Measurements from ENCODE around the gene SEMA4D. TPM values are rescaled to one million over a fixed set of nuclear protein-coding genes. Genes with fewer than 3 reads are reported as not detected.

SEMA4D gene
- total and polyA plus RNA-seq, 2 of the 13 experiments (the other 11 are each of a cell fraction or from before 2014, with no cell fraction given) = 0.13 to 0.16 TPM

- H3K36me3 ChIP-seq (replicated peaks in 1 of 2; ENCODE audit: control insufficient read depth in 1 of 2, insufficient read depth in 2 of 2, low read length in 2 of 2) = no peaks in the 10 kb centered on the region
- H3K4me1 ChIP-seq (ENCODE audit: insufficient read depth, low read length) = no peaks in the 10 kb centered on the region
- 62% methylated on average over 9 of the region's 9 CpGs for WGBS (ENCODE audit: low lambda C conversion rate)
- H4K20me1 ChIP-seq (ENCODE audit: insufficient read depth, low read length) = no peaks in the 10 kb centered on the region
- in situ Hi-C loops (cut with HindIII; ENCODE audit: extremely low pct_ligation_motif_present, low pct_unique_long_range_greater_than_20kb) (no loop called here), intact Hi-C loops (cut with micrococcal nuclease; ENCODE audit: unreplicated experiment) (no loop called here)
- ATAC-seq (no peak), DNase-seq (ENCODE audit: low spot score) (no peak), FAIRE-seq (no peak)
- no peak overlapping the region for H3K27ac ChIP-seq (ENCODE audit: extremely low read length, insufficient read depth, low read length)
- no peaks in the 10 kb centered on the region for H3K79me2 ChIP-seq (ENCODE audit: insufficient read depth, low read length)
- peaks cover 2 to 26% of the 10 kb centered on the region in 2 experiments; a peak in 3 of 5 replicates for H3K27me3 ChIP-seq (ENCODE audit: control insufficient read depth in 1 of 2, insufficient read depth in 2 of 2, low read length in 2 of 2)
- no TSS peak for BruUV-seq (replicated peaks)
- ChIA-PET POLR2A (no interaction called here), CTCF (ENCODE audit: low intra/inter-chr PET ratio, low total read pairs) (no interaction called here)
- H3K4me2 ChIP-seq (ENCODE audit: low read depth, low read length) = no peak overlapping the region
- TF ChIP-seq MED13 (CRISPR knock-in tag; IDR thresholded peaks at IDR 0.05) = no peak
- no peak overlapping the region for H2AFZ ChIP-seq (ENCODE audit: low read length)
- H3K9ac ChIP-seq (ENCODE audit: insufficient read depth, low read depth, low read length) = no peak overlapping the region
- H3K9me3 ChIP-seq (ENCODE audit: low read length) = no peaks in the 10 kb centered on the region
- no peak overlapping the region for H3K4me3 ChIP-seq (replicated peaks in 1 of 3; ENCODE audit: insufficient read depth in 1 of 3, low read depth in 2 of 3, low read length in 3 of 3)
Observed at GRCh38 chr9:89442501-89442978, 55.4 kb downstream of the SEMA4D start.

- DNase-seq (ENCODE audit: low spot score) (no peak), FAIRE-seq (no peak), ATAC-seq (no peak)
- in situ Hi-C loops (cut with HindIII; ENCODE audit: extremely low pct_ligation_motif_present, low pct_unique_long_range_greater_than_20kb) (no loop called here), intact Hi-C loops (cut with micrococcal nuclease; ENCODE audit: unreplicated experiment) (no loop called here)
- BruUV-seq (replicated peaks) = no TSS peak
- CTCF ChIA-PET (ENCODE audit: low intra/inter-chr PET ratio, low total read pairs) = no interaction called here
- H3K4me2 ChIP-seq (ENCODE audit: low read depth, low read length) = no peak overlapping the region
- TF ChIP-seq ZHX1 (CRISPR knock-in tag; IDR thresholded peaks at IDR 0.05; ENCODE audit: low read depth) (no peak), ZNF563 (CRISPR knock-in tag; IDR thresholded peaks at IDR 0.05) (no peak), HOXD1 (CRISPR knock-in tag; IDR thresholded peaks at IDR 0.05) (no peak), REXO4 (CRISPR knock-in tag; IDR thresholded peaks at IDR 0.05; ENCODE audit: borderline replicate concordance) (no peak), ZNF124 (CRISPR knock-in tag; IDR thresholded peaks at IDR 0.05) (no peak), ZNF629 (CRISPR knock-in tag; conservative IDR thresholded peaks at IDR 0.05) (no peak), MEIS1 (CRISPR knock-in tag; IDR thresholded peaks at IDR 0.05; ENCODE audit: borderline replicate concordance) (no peak), SMAD9 (CRISPR knock-in tag; IDR thresholded peaks at IDR 0.05) (no peak), SP140L (CRISPR knock-in tag; IDR thresholded peaks at IDR 0.05; ENCODE audit: borderline replicate concordance) (no peak), ZNF101 (CRISPR knock-in tag; IDR thresholded peaks at IDR 0.05; ENCODE audit: borderline replicate concordance, low read depth) (no peak), ZNF704 (CRISPR knock-in tag; IDR thresholded peaks at IDR 0.05; ENCODE audit: borderline replicate concordance) (no peak), ZNF235 (CRISPR knock-in tag; IDR thresholded peaks at IDR 0.05; ENCODE audit: borderline replicate concordance) (no peak), ZNF264 (CRISPR knock-in tag; IDR thresholded peaks at IDR 0.05) (no peak)
- H3K36me3 ChIP-seq (replicated peaks in 1 of 2; ENCODE audit: control insufficient read depth in 1 of 2, insufficient read depth in 2 of 2, low read length in 2 of 2) = no peaks in the 10 kb centered on the region
- POLR2A ChIA-PET = no interaction called here
- peaks cover 2 to 26% of the 10 kb centered on the region in 2 experiments; a peak in 3 of 5 replicates for H3K27me3 ChIP-seq (ENCODE audit: control insufficient read depth in 1 of 2, insufficient read depth in 2 of 2, low read length in 2 of 2)
- 3% methylated on average over 5 of the region's 8 CpGs for WGBS (ENCODE audit: low lambda C conversion rate)
- no peak overlapping the region for H3K27ac ChIP-seq (ENCODE audit: extremely low read length, insufficient read depth, low read length)
- H4K20me1 ChIP-seq (ENCODE audit: insufficient read depth, low read length) = no peaks in the 10 kb centered on the region
- no peak overlapping the region for H2AFZ ChIP-seq (ENCODE audit: low read length)
- no peak overlapping the region for H3K4me3 ChIP-seq (replicated peaks in 1 of 3; ENCODE audit: insufficient read depth in 1 of 3, low read depth in 2 of 3, low read length in 3 of 3)
- H3K9me3 ChIP-seq (ENCODE audit: low read length) = no peaks in the 10 kb centered on the region
- no peaks in the 10 kb centered on the region for H3K79me2 ChIP-seq (ENCODE audit: insufficient read depth, low read length)
- H3K4me1 ChIP-seq (ENCODE audit: insufficient read depth, low read length) = no peaks in the 10 kb centered on the region
- H3K9ac ChIP-seq (ENCODE audit: insufficient read depth, low read depth, low read length) = no peak overlapping the region
Observed at GRCh38 chr9:89441986-89442385, 55.9 kb downstream of the SEMA4D start.
